Fibroblast of lung (primary cell): Measurements from ENCODE around the gene REPIN1. TPM values are rescaled to one million over a fixed set of nuclear protein-coding genes. Genes with fewer than 3 reads are reported as not detected.

ENCODE experiments used
- DNase-seq, 2 donors: peaks; one replicate each; pipeline versions ENCODE4 v3.0.0 to v3.0.0-alpha.2; 2010; ENCODE audit warnings: low read depth in 2 of 2
- H2AFZ ChIP-seq: 2 replicates; pipeline ENCODE4 v1.5.1; 2012; ENCODE audit warnings: low read length, control low read depth, inconsistent platforms
- H3K27ac ChIP-seq: 2 replicates; pipeline ENCODE4 v1.5.1; 2011; ENCODE audit warnings: low read length, control low read depth; ENCODE audit not compliant: insufficient read depth
- H3K27me3 ChIP-seq: 2 replicates; pipeline ENCODE4 v1.5.1; 2011; ENCODE audit warnings: mild to moderate bottlenecking, low read length; ENCODE audit not compliant: control insufficient read depth, insufficient read depth
- H3K36me3 ChIP-seq: 2 replicates; pipeline ENCODE4 v1.5.1; 2011; ENCODE audit warnings: low read length; ENCODE audit not compliant: control insufficient read depth, insufficient read depth
- H3K4me1 ChIP-seq: 2 replicates; pipeline ENCODE4 v1.5.1; 2011; ENCODE audit warnings: low read length; ENCODE audit not compliant: control insufficient read depth, insufficient read depth; ENCODE audit errors: extremely low read depth
- H3K4me2 ChIP-seq: 2 replicates; pipeline ENCODE4 v1.5.1; 2011; ENCODE audit warnings: low read length, control low read depth; ENCODE audit not compliant: insufficient read depth; ENCODE audit errors: extremely low read depth
- H3K4me3 ChIP-seq, 4 experiments: fragments of 200-600 bp in 1 of 4; sonication (generic) in 1 of 4; replicated peaks in 1 of 4; 2 replicates each; pipeline ENCODE4 v1.5.1; 2011 to 2016; ENCODE audit warnings: low read length in 4 of 4, low read depth in 3 of 4, mild to moderate bottlenecking in 3 of 4, control low read depth in 2 of 4, inconsistent platforms in 1 of 4, mixed read lengths in 1 of 4; ENCODE audit not compliant: insufficient read depth in 1 of 4; ENCODE audit errors: control extremely low read depth in 1 of 4
- H3K79me2 ChIP-seq: 2 replicates; pipeline ENCODE4 v1.5.1; 2012; ENCODE audit warnings: mild to moderate bottlenecking, low read length, inconsistent platforms; ENCODE audit not compliant: control insufficient read depth, insufficient read depth
- H3K9ac ChIP-seq: 2 replicates; pipeline ENCODE4 v1.5.1; 2011; ENCODE audit warnings: mild to moderate bottlenecking, low read length, control low read depth; ENCODE audit not compliant: insufficient read depth
- H3K9me3 ChIP-seq: 2 replicates; pipeline ENCODE4 v1.5.1; 2012; ENCODE audit warnings: low read depth, low read length; ENCODE audit not compliant: control insufficient read depth, insufficient read depth
- H4K20me1 ChIP-seq: 2 replicates; pipeline ENCODE4 v1.5.1; 2011; ENCODE audit warnings: low read length; ENCODE audit not compliant: control insufficient read depth, insufficient read depth; ENCODE audit errors: extremely low read depth
- CTCF ChIP-seq, 2 donors: IDR thresholded peaks in 1 of 2; conservative IDR thresholded peaks in 1 of 2; 1 replicate in 1 of 2; 2 replicates in 1 of 2; pipeline ENCODE4 v1.5.1; 2011 to 2012; ENCODE audit warnings: low read length in 2 of 2, control low read depth in 1 of 2, inconsistent platforms in 1 of 2, low read depth in 1 of 2, mild to moderate bottlenecking in 1 of 2
- EZH2 ChIP-seq: IDR thresholded peaks from 2 replicates; pipeline ENCODE4 v1.5.1; 2012; ENCODE audit warnings: low read length, control low read depth, mild to moderate bottlenecking; ENCODE audit errors: missing control alignments
- polyA plus RNA-seq, 2 donors: library from polyadenylated mRNA; depleted of rRNA in 1 of 2; stranded (reverse) in 1 of 2; unstranded in 1 of 2; fragments of >200 nt; gene quantifications; 2 replicates each; pipeline ENCODE4 v1.2.1, GENCODE V29; 2011 to 2012; ENCODE audit warnings: missing spikeins in 1 of 2
- total RNA-seq: library from RNA; depleted of rRNA; stranded (reverse); fragments of >200 nt; gene quantifications from 2 replicates; pipeline ENCODE4 v1.2.1, GENCODE V29; 2014

REPIN1 gene
- total and polyA plus RNA-seq, 2 donors (not counting 1 experiment from before 2014, with no cell fraction given) = 20.8 to 41.3 TPM

- Histone ChIP-seq H3K27ac (no peak overlapping the region), H3K9ac (no peak overlapping the region), H3K27me3 (no peaks in the 10 kb centered on the region), H3K9me3 (no peaks in the 10 kb centered on the region), H3K36me3 (peaks cover 2% of the 10 kb centered on the region), H3K4me1 (peaks cover 2% of the 10 kb centered on the region), H3K79me2 (no peaks in the 10 kb centered on the region), H4K20me1 (no peaks in the 10 kb centered on the region), H2AFZ (no peak overlapping the region), H3K4me3 (no peak overlapping the region), H3K4me2 (no peak overlapping the region)
- no peak for DNase-seq
- TF ChIP-seq CTCF (conservative IDR thresholded peaks at IDR 0.05 in 1 of 2, IDR thresholded peaks at IDR 0.05 in 1 of 2; ENCODE audit: low read depth in 1 of 2, low read length in 2 of 2) = no peak
- TF ChIP-seq EZH2 = no peak
These were observed 30.3 kb downstream of the REPIN1 start for GRCh38 chr7:150398965-150399320.

- no peak for DNase-seq
- TF ChIP-seq EZH2 = no peak
- no peak for TF ChIP-seq CTCF (conservative IDR thresholded peaks at IDR 0.05 in 1 of 2, IDR thresholded peaks at IDR 0.05 in 1 of 2; ENCODE audit: low read depth in 1 of 2, low read length in 2 of 2)
- no peaks in the 10 kb centered on the region for H3K9me3 ChIP-seq
These were observed 30.9 kb downstream of the REPIN1 start for GRCh38 chr7:150399421-150400007.

GRCh38 chr7:150400008-150400787 is 31.6 kb downstream of the REPIN1 start:
- Histone ChIP-seq H2AFZ (no peak overlapping the region), H3K4me1 (peaks cover 2% of the 10 kb centered on the region), H3K27me3 (no peaks in the 10 kb centered on the region), H3K27ac (no peak overlapping the region), H3K9me3 (no peaks in the 10 kb centered on the region), H3K4me3 (no peak overlapping the region), H3K79me2 (no peaks in the 10 kb centered on the region), H4K20me1 (no peaks in the 10 kb centered on the region), H3K9ac (no peak overlapping the region), H3K4me2 (peak overlapping the region; percentile 15), H3K36me3 (peaks cover 2% of the 10 kb centered on the region)
- TF ChIP-seq EZH2 = no peak
- TF ChIP-seq CTCF (conservative IDR thresholded peaks at IDR 0.05 in 1 of 2, IDR thresholded peaks at IDR 0.05 in 1 of 2; ENCODE audit: low read depth in 1 of 2, low read length in 2 of 2) = no peak
- DNase-seq = peak in 1 of 2 donors; percentile 45

More at GRCh38 chr7:150399421-150400007, 30.9 kb downstream of the REPIN1 start:
- Histone ChIP-seq H3K27ac (no peak overlapping the region), H3K4me3 (no peak overlapping the region), H3K36me3 (peaks cover 2% of the 10 kb centered on the region), H3K4me2 (no peak overlapping the region), H2AFZ (no peak overlapping the region), H4K20me1 (no peaks in the 10 kb centered on the region), H3K79me2 (no peaks in the 10 kb centered on the region), H3K4me1 (peaks cover 2% of the 10 kb centered on the region), H3K9ac (no peak overlapping the region), H3K27me3 (no peaks in the 10 kb centered on the region)
